Natural killer cell (primary cell): ENCODE measurements around the gene MYG1. TPM values are rescaled to one million over a fixed set of nuclear protein-coding genes. Genes with fewer than 3 reads are reported as not detected.
A peak's percentile ranks its signal among the peaks of the same experiment; 100 is the strongest.

Experiments
- ATAC-seq, 3 donors: fragments of 150-1000 bp in 2 of 3; fragments of 200-7000 bp in 1 of 3; cut with Tn5 transposase; 1 replicate in 1 of 3; 2 replicates in 2 of 3; pipeline ENCODE4 v1.10.0; 2021; ENCODE audit warnings: mild to moderate bottlenecking in 2 of 3, moderate library complexity in 2 of 3
- DNase-seq, 2 donors: peaks; one replicate each; pipeline versions ENCODE4 v3.0.0 to v3.0.0-alpha.2; 2013 to 2021; ENCODE audit warnings: mixed read lengths in 1 of 2
- H3K27ac ChIP-seq: one replicate; pipeline ENCODE4 v1.5.1; 2013; ENCODE audit warnings: mild to moderate bottlenecking, low read length
- H3K27me3 ChIP-seq: one replicate; pipeline ENCODE4 v1.6.1; 2013; ENCODE audit warnings: low read length; ENCODE audit not compliant: control insufficient read depth, insufficient read depth
- H3K36me3 ChIP-seq: one replicate; pipeline ENCODE4 v1.6.1; 2013; ENCODE audit warnings: low read length; ENCODE audit not compliant: control insufficient read depth, insufficient read depth
- H3K4me1 ChIP-seq: one replicate; pipeline ENCODE4 v1.6.1; 2013; ENCODE audit warnings: low read length; ENCODE audit not compliant: control insufficient read depth, insufficient read depth
- H3K4me3 ChIP-seq: one replicate; pipeline ENCODE4 v1.5.1; 2013; ENCODE audit warnings: low read length
- H3K9me3 ChIP-seq: one replicate; pipeline ENCODE4 v1.6.1; 2013; ENCODE audit warnings: low read length; ENCODE audit not compliant: control insufficient read depth, insufficient read depth
- H3K27ac Mint-ChIP-seq, 2 donors: one replicate each; pipeline ENCODE4 v1.8.0; 2022; ENCODE audit warnings: mild to moderate bottlenecking in 2 of 2, mixed read lengths in 2 of 2, moderate library complexity in 1 of 2
- H3K27me3 Mint-ChIP-seq, 2 donors: one replicate each; pipeline ENCODE4 v1.8.0; 2022; ENCODE audit warnings: low read depth in 2 of 2, mixed read lengths in 2 of 2
- H3K36me3 Mint-ChIP-seq: one replicate; pipeline ENCODE4 v1.8.0; 2022; ENCODE audit warnings: mixed read lengths
- H3K4me1 Mint-ChIP-seq, 2 donors: one replicate each; pipeline ENCODE4 v1.8.0; 2022; ENCODE audit warnings: mixed read lengths in 2 of 2
- H3K4me3 Mint-ChIP-seq: one replicate; pipeline ENCODE4 v1.8.0; 2022; ENCODE audit warnings: mild to moderate bottlenecking, moderate library complexity, mixed read lengths
- H3K9me3 Mint-ChIP-seq, 2 donors: one replicate each; pipeline ENCODE4 v1.8.0; 2022; ENCODE audit warnings: mixed read lengths in 2 of 2
- WGBS: methylation state at CpG from one replicate; pipeline ENCODE4 v1.1.7; 2013; ENCODE audit warnings: missing lambda C conversion rate; ENCODE audit not compliant: insufficient coverage; 5-methylcytosine and 5-hydroxymethylcytosine counted together
- intact Hi-C: fragments of 100-400 bp; cut with micrococcal nuclease; formaldehyde crosslinking; loops from one replicate; pipeline ENCODE4 v1.14.2; 2022
- total RNA-seq, 4 donors: library from RNA; stranded (reverse); fragments of 120-200 nt in 1 of 4; gene quantifications; one replicate each; pipeline versions ENCODE4 v1.2.3 to v1.2.4, GENCODE V29; 2013 to 2022
- TF ChIP-seq, protein P1 (sequence below): fragments of 200-600 bp; IDR thresholded peaks from one replicate; pipeline ENCODE4 v1.8.0; 2022; ENCODE audit warnings: antibody characterized with exemption

The MYG1 gene, protein sequence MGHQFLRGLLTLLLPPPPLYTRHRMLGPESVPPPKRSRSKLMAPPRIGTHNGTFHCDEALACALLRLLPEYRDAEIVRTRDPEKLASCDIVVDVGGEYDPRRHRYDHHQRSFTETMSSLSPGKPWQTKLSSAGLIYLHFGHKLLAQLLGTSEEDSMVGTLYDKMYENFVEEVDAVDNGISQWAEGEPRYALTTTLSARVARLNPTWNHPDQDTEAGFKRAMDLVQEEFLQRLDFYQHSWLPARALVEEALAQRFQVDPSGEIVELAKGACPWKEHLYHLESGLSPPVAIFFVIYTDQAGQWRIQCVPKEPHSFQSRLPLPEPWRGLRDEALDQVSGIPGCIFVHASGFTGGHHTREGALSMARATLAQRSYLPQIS
- 10 to 100 TPM; 22.8 to 30.6 (median 28.1) TPM for total RNA-seq
- 34.9 TPM for total RNA-seq (2013)

- DNase-seq: peak; percentile 70 to 93
- no peaks in the 10 kb centered on the region for H3K27me3 Mint-ChIP-seq
- Histone ChIP-seq H3K27ac (peak within 1 kb of the TSS; percentile 60), H3K4me3 (peak within 1 kb of the TSS; percentile 78), H3K9me3 (no peaks in the 10 kb centered on the region), H3K36me3 (peaks cover 25% of the 10 kb centered on the region), H3K27me3 (no peaks in the 10 kb centered on the region), H3K4me1 (peaks cover 48% of the 10 kb centered on the region)
- no peaks in the 10 kb centered on the region for H3K36me3 Mint-ChIP-seq
- ATAC-seq: peak; percentile 60 to 75 (median 69)
- 3% methylated on average over 51 of the region's 51 CpGs for WGBS
- peak within 1 kb of the TSS; percentile 89 for H3K4me3 Mint-ChIP-seq
- TF ChIP-seq, protein P1, sequence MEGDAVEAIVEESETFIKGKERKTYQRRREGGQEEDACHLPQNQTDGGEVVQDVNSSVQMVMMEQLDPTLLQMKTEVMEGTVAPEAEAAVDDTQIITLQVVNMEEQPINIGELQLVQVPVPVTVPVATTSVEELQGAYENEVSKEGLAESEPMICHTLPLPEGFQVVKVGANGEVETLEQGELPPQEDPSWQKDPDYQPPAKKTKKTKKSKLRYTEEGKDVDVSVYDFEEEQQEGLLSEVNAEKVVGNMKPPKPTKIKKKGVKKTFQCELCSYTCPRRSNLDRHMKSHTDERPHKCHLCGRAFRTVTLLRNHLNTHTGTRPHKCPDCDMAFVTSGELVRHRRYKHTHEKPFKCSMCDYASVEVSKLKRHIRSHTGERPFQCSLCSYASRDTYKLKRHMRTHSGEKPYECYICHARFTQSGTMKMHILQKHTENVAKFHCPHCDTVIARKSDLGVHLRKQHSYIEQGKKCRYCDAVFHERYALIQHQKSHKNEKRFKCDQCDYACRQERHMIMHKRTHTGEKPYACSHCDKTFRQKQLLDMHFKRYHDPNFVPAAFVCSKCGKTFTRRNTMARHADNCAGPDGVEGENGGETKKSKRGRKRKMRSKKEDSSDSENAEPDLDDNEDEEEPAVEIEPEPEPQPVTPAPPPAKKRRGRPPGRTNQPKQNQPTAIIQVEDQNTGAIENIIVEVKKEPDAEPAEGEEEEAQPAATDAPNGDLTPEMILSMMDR: peak; percentile 19
- intact Hi-C loops: loop anchor here (1.0 to 5.0 kb wide), 2 partner anchors 22 to 77 kb away; partner anchors contain the start of gene AAAS
- H3K4me1 Mint-ChIP-seq: peaks cover 65 to 76% of the 10 kb centered on the region in 2 donors
- peak within 1 kb of the TSS; percentile 72 to 98 for H3K27ac Mint-ChIP-seq
- no peaks in the 10 kb centered on the region for H3K9me3 Mint-ChIP-seq
These were observed at the start of gene MYG1 for GRCh38 chr12:53299454-53300180. TSS of gene MYG1 (plus strand) at chr12:53299695. CDS start at chr12:53299738, 43 bp downstream.

DNA sequence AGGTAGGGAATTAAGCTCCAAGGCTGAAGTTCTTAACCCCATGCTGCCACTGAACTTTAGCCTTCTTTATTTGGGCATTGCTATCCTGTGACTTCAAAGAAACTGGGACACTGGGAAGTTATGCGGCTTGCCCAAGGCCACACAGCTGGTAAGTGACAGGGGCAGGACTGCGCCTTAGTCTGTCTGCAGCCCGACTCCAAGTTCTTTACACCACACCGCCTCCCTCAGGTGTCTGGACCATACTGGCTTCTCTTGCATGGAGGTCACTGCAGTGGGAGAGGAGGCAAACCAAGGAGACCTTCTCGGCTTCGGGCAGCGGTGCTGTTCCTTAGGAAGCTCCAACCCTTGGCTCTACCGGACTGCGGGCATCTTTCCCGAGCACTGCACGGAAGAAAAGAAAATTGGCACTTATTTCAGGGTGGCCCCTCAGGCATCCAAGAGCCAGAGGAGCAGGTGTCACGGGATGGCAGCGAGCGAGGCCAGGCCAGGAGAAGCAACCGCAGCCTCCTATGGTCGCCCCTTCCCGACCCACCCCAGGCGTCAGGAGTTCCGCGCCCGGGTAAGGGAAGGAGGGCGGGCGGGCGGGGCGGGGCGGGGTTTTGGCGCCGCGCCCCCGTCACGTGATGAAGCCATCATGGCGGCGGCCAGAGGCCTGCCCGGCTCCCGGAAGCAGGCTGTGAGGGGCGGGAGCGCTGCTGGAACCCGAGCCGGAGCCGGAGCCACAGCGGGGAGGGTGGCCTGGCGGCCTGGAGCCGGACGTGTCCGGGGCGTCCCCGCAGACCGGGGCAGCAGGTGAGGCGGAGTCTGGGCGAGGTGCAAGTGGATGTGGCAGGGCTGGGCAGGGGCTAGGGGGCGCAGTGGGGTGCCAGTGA lies 47.8 kb upstream of the MYG1 start:
- TF ChIP-seq, protein P1: peak; percentile 41
- Histone ChIP-seq H3K27ac (peak overlapping the region; percentile 68), H3K4me3 (peak overlapping the region; percentile 90), H3K36me3 (peaks cover 10% of the 10 kb centered on the region), H3K4me1 (peaks cover 37% of the 10 kb centered on the region), H3K27me3 (no peaks in the 10 kb centered on the region), H3K9me3 (no peaks in the 10 kb centered on the region)
- H3K9me3 Mint-ChIP-seq: no peaks in the 10 kb centered on the region
- DNase-seq (peak; percentile 64 to 85), ATAC-seq (peak; percentile 90 to 91 (median 90))
- under 1% methylated on average over 51 of the region's 51 CpGs for WGBS
- H3K4me1 Mint-ChIP-seq: peaks cover 22 to 26% of the 10 kb centered on the region in 2 donors
- intact Hi-C loops: loop anchor here (1.0 kb wide), 3 partner anchors 17 to 92 kb away; partner anchors contain the start of gene ESPL1
- H3K36me3 Mint-ChIP-seq: no peaks in the 10 kb centered on the region
- no peaks in the 10 kb centered on the region for H3K27me3 Mint-ChIP-seq
- H3K4me3 Mint-ChIP-seq: peak overlapping the region; percentile 98
- H3K27ac Mint-ChIP-seq: peak overlapping the region; percentile 84 to 88

GRCh38 chr12:53252349-53252916 lies 47.1 kb upstream of the MYG1 start:
- Mint-ChIP-seq H3K9me3 (no peaks in the 10 kb centered on the region), H3K36me3 (no peaks in the 10 kb centered on the region), H3K27me3 (no peaks in the 10 kb centered on the region), H3K4me3 (peak overlapping the region; percentile 98), H3K4me1 (peaks cover 22 to 26% of the 10 kb centered on the region in 2 donors), H3K27ac (peak overlapping the region; percentile 84 to 88)
- DNase-seq (no peak), ATAC-seq (no peak)
- no peaks in the 10 kb centered on the region for H3K27me3 ChIP-seq
- peaks cover 37% of the 10 kb centered on the region for H3K4me1 ChIP-seq
- H3K9me3 ChIP-seq: no peaks in the 10 kb centered on the region
- H3K4me3 ChIP-seq: peak overlapping the region; percentile 90
- H3K27ac ChIP-seq: peak overlapping the region; percentile 68
- TF ChIP-seq, protein P1: no peak
- H3K36me3 ChIP-seq: peaks cover 10% of the 10 kb centered on the region
- WGBS: 16% methylated on average over 17 of the region's 19 CpGs
- intact Hi-C loops: loop anchor here (1.0 kb wide), 1 partner anchor 16 kb away; the partner anchor contains the start of gene ESPL1
